Stimulated activated CD8-positive, alpha-beta memory T cell treated with anti-CD3 and anti-CD28 coated beads, Interleukin-7, amount 100 ng/mL, for 4 hours (primary cell): ENCODE data around the gene NAA11.
"Not testable (repeated sequence)": the region's sequence is repeated elsewhere in the genome, so short reads cannot be mapped to it uniquely, and the experiment has no call there.

Experiments
- DNase-seq, 2 donors: peaks; one replicate each; pipeline ENCODE4 v3.0.0-alpha.2; 2020; ENCODE audit warnings: low read depth in 2 of 2

The NAA11 gene

GRCh38 chr4:79308971-79309370 is 16.9 kb downstream of the NAA11 start:
- no peak for DNase-seq

GRCh38 chr4:79308137-79308536 is 17.7 kb downstream of the NAA11 start:
- DNase-seq = no peak

- DNase-seq = no peak
Measured at GRCh38 chr4:79306795-79307194, 19.1 kb downstream of the NAA11 start.

GRCh38 chr4:79300280-79300679 is 25.6 kb downstream of the NAA11 start:
- no peak for DNase-seq

- DNase-seq = no peak
Measured at GRCh38 chr4:79298484-79298883, 27.4 kb downstream of the NAA11 start.

GRCh38 chr4:79298027-79298426 is 27.8 kb downstream of the NAA11 start:
- no peak for DNase-seq

- no peak for DNase-seq
Measured at GRCh38 chr4:79297479-79297878, 28.4 kb downstream of the NAA11 start.

GRCh38 chr4:79296768-79297428 is 29.0 kb downstream of the NAA11 start:
- no peak for DNase-seq

GRCh38 chr4:79295086-79295485 is 30.8 kb downstream of the NAA11 start:
- DNase-seq = no peak

- no peak for DNase-seq
Measured at GRCh38 chr4:79294064-79294463, 31.8 kb downstream of the NAA11 start.

- no peak for DNase-seq
Measured at GRCh38 chr4:79292008-79292407, 33.9 kb downstream of the NAA11 start.

GRCh38 chr4:79290376-79290775 is 35.5 kb downstream of the NAA11 start:
- no peak for DNase-seq

- no peak for DNase-seq
Measured at GRCh38 chr4:79288185-79288584, 37.7 kb downstream of the NAA11 start.

GRCh38 chr4:79287718-79288117 is 38.1 kb downstream of the NAA11 start:
- no peak for DNase-seq

- DNase-seq = no peak
Measured at GRCh38 chr4:79287076-79287475, 38.8 kb downstream of the NAA11 start.

GRCh38 chr4:79281566-79282359 is 44.1 kb downstream of the NAA11 start:
- DNase-seq = no peak

- not testable (repeated sequence) for DNase-seq
Measured at GRCh38 chr4:79277467-79277866, 48.4 kb downstream of the NAA11 start.

GRCh38 chr4:79273915-79274314 is 51.9 kb downstream of the NAA11 start:
- DNase-seq = no peak

GRCh38 chr4:79272761-79273160 is 53.1 kb downstream of the NAA11 start:
- DNase-seq = no peak

- DNase-seq = no peak
Measured at GRCh38 chr4:79272126-79272525, 53.7 kb downstream of the NAA11 start.

- no peak for DNase-seq
Measured at GRCh38 chr4:79267671-79268070, 58.2 kb downstream of the NAA11 start.
